RPMI7951 (cell line): Measurements from ENCODE around the gene GPX4. TPM values are rescaled to one million over a fixed set of nuclear protein-coding genes. Genes with fewer than 3 reads are reported as not detected.
A peak's percentile ranks its signal among the peaks of the same experiment; 100 is the strongest.
"Not testable (repeated sequence)": the region's sequence is repeated elsewhere in the genome, so short reads cannot be mapped to it uniquely, and the experiment has no call there.

Experiments
- DNase-seq: peaks from one replicate; pipeline ENCODE4 v3.0.0-alpha.2; 2012; ENCODE audit warnings: low read depth
- total RNA-seq: library from RNA; depleted of rRNA; stranded (reverse); fragments of >200 nt; shearing (Covaris generic); gene quantifications from 2 replicates; pipeline ENCODE4 v1.2.3, GENCODE V29; 2014

Gene GPX4
- total RNA-seq, 1 experiment from 2014 or later: 386 TPM

GRCh38 chr19:1113986-1114483 is 10.2 kb downstream of the GPX4 start:
- DNase-seq: no peak

- DNase-seq: not testable (repeated sequence)
Measured at GRCh38 chr19:1114728-1115127, 10.9 kb downstream of the GPX4 start.

GRCh38 chr19:1115646-1116420 is 12.0 kb downstream of the GPX4 start:
- no peak for DNase-seq

GRCh38 chr19:1116726-1117581 is 13.2 kb downstream of the GPX4 start:
- no peak for DNase-seq

GRCh38 chr19:1117654-1118053 is 13.9 kb downstream of the GPX4 start:
- DNase-seq: no peak

- DNase-seq: no peak
Measured at GRCh38 chr19:1118999-1119398, 15.2 kb downstream of the GPX4 start.

- DNase-seq: no peak
Measured at GRCh38 chr19:1119475-1120217, 15.9 kb downstream of the GPX4 start.

GRCh38 chr19:1121395-1121794 is 17.6 kb downstream of the GPX4 start:
- no peak for DNase-seq

- DNase-seq: no peak
Measured at GRCh38 chr19:1122021-1122971, 18.5 kb downstream of the GPX4 start.

- peak; percentile 42 for DNase-seq
Measured at GRCh38 chr19:1122972-1123363, 19.2 kb downstream of the GPX4 start.

GRCh38 chr19:1123381-1123780 is 19.6 kb downstream of the GPX4 start:
- DNase-seq: no peak

- DNase-seq: no peak
Measured at GRCh38 chr19:1123885-1124677, 20.3 kb downstream of the GPX4 start.

GRCh38 chr19:1125601-1126467 is 22.0 kb downstream of the GPX4 start:
- DNase-seq: peak; percentile 70

GRCh38 chr19:1126984-1127760 is 23.4 kb downstream of the GPX4 start:
- DNase-seq: no peak

- DNase-seq: no peak
Measured at GRCh38 chr19:1128106-1128505, 24.3 kb downstream of the GPX4 start.

- not testable (repeated sequence) for DNase-seq
Measured at GRCh38 chr19:1129084-1129483, 25.3 kb downstream of the GPX4 start.

- no peak for DNase-seq
Measured at GRCh38 chr19:1129535-1129934, 25.7 kb downstream of the GPX4 start.
